Fibroblast of villous mesenchyme (primary cell): ENCODE data around the gene KLF14. TPM values are rescaled to one million over a fixed set of nuclear protein-coding genes. Genes with fewer than 3 reads are reported as not detected.

ENCODE experiments used
- DNase-seq: peaks from one replicate; pipeline ENCODE4 v3.0.0-alpha.2; 2010; ENCODE audit warnings: low read depth
- H3K4me3 ChIP-seq: 2 replicates; pipeline ENCODE4 v1.5.1; 2011; ENCODE audit warnings: low read depth, mild to moderate bottlenecking, low read length
- CTCF ChIP-seq: IDR thresholded peaks from 2 replicates; pipeline ENCODE4 v1.5.1; 2012; ENCODE audit warnings: low read depth, mild to moderate bottlenecking, low read length; ENCODE audit not compliant: insufficient read depth
- total RNA-seq: library from RNA; depleted of rRNA; stranded (reverse); fragments of >200 nt; gene quantifications from 2 replicates; pipeline ENCODE4 v1.2.3, GENCODE V29; 2012

KLF14 gene
- total RNA-seq, 1 donor = under 0.01 TPM

GRCh38 chr7:130712416-130712815 is 21.6 kb downstream of the KLF14 start:
- DNase-seq = no peak
- TF ChIP-seq CTCF = no peak
- no peak overlapping the region for H3K4me3 ChIP-seq

GRCh38 chr7:130708766-130709165 is 25.2 kb downstream of the KLF14 start:
- no peak for DNase-seq
- H3K4me3 ChIP-seq = no peak overlapping the region
- TF ChIP-seq CTCF = no peak

GRCh38 chr7:130708001-130708400 is 26.0 kb downstream of the KLF14 start:
- DNase-seq = no peak
- H3K4me3 ChIP-seq = no peak overlapping the region
- no peak for TF ChIP-seq CTCF

- TF ChIP-seq CTCF = no peak
- no peak overlapping the region for H3K4me3 ChIP-seq
- no peak for DNase-seq
Measured at GRCh38 chr7:130703851-130704250, 30.2 kb downstream of the KLF14 start.

GRCh38 chr7:130701650-130702049 is 32.4 kb downstream of the KLF14 start:
- DNase-seq = no peak
- TF ChIP-seq CTCF = no peak
- no peak overlapping the region for H3K4me3 ChIP-seq

GRCh38 chr7:130700760-130701159 is 33.2 kb downstream of the KLF14 start:
- no peak overlapping the region for H3K4me3 ChIP-seq
- DNase-seq = no peak
- no peak for TF ChIP-seq CTCF

- no peak for DNase-seq
- TF ChIP-seq CTCF = no peak
- no peak overlapping the region for H3K4me3 ChIP-seq
Measured at GRCh38 chr7:130699686-130700085, 34.3 kb downstream of the KLF14 start.
